ENCODE data around the gene HP.
A peak's percentile ranks its signal among the peaks of the same experiment; 100 is the strongest.
"Not testable (repeated sequence)": the region's sequence is repeated elsewhere in the genome, so short reads cannot be mapped to it uniquely, and the experiment has no call there.

The HP gene

GRCh38 chr16:72044296-72044695, 10.0 kb upstream of the HP start:
- no peak for DNase-seq

- no peak for DNase-seq
Observed at GRCh38 chr16:72044825-72045359, 9.4 kb upstream of the HP start.

- DNase-seq = no peak
Observed at GRCh38 chr16:72049110-72049509, 5.2 kb upstream of the HP start.

- DNase-seq = no peak
Observed at GRCh38 chr16:72050769-72051464, 3.4 kb upstream of the HP start.

- no peak for DNase-seq
Observed at GRCh38 chr16:72051818-72052217, 2.5 kb upstream of the HP start.

GRCh38 chr16:72055911-72056310, 1.6 kb downstream of the HP start:
- DNase-seq = no peak

GRCh38 chr16:72057313-72057712, 3.0 kb downstream of the HP start:
- not testable (repeated sequence) for DNase-seq

- DNase-seq = not testable (repeated sequence)
Observed at GRCh38 chr16:72059060-72059459, 4.8 kb downstream of the HP start.

GRCh38 chr16:72060405-72060804, 6.1 kb downstream of the HP start:
- no peak for DNase-seq

- DNase-seq = no peak
Observed at GRCh38 chr16:72061564-72061963, 7.3 kb downstream of the HP start.

- DNase-seq = no peak
Observed at GRCh38 chr16:72064361-72064894, 10.1 kb downstream of the HP start.

- DNase-seq = no peak
Observed at GRCh38 chr16:72066747-72067146, 12.4 kb downstream of the HP start.

GRCh38 chr16:72068930-72069329, 14.6 kb downstream of the HP start:
- DNase-seq = no peak

GRCh38 chr16:72072514-72073342, 18.4 kb downstream of the HP start:
- no peak for DNase-seq

GRCh38 chr16:72073560-72074230, 19.4 kb downstream of the HP start:
- DNase-seq = no peak

- not testable (repeated sequence) for DNase-seq
Observed at GRCh38 chr16:72075067-72075466, 20.8 kb downstream of the HP start.

- not testable (repeated sequence) for DNase-seq
Observed at GRCh38 chr16:72076991-72077706, 22.8 kb downstream of the HP start.

- no peak for DNase-seq
Observed at GRCh38 chr16:72083778-72084404, 29.6 kb downstream of the HP start.

GRCh38 chr16:72084445-72084844, 30.1 kb downstream of the HP start:
- no peak for DNase-seq

GRCh38 chr16:72085002-72085401, 30.7 kb downstream of the HP start:
- no peak for DNase-seq

- DNase-seq = no peak
Observed at GRCh38 chr16:72091217-72091616, 36.9 kb downstream of the HP start.

GRCh38 chr16:72092832-72093447, 38.6 kb downstream of the HP start:
- peak; percentile 10 to 22 for DNase-seq

Measured in stimulated activated CD4-positive, alpha-beta T cell treated with anti-CD3 and anti-CD28 coated beads, Interleukin-2, amount 100 ng/mL, for 24 hours (primary cell).